ENCODE results near the gene ZNF609. TPM values are rescaled to one million over a fixed set of nuclear protein-coding genes. Genes with fewer than 3 reads are reported as not detected.

Gene ZNF609
- total RNA-seq, 1 donor from 2014 or later: 75.3 TPM

GRCh38 chr15:64688770-64689169, 228.4 kb downstream of the ZNF609 start:
- peaks cover 17% of the 10 kb centered on the region for H3K36me3 Mint-ChIP-seq (ENCODE audit: insufficient read depth)
- TF ChIP-seq CTCF (IDR thresholded peaks at IDR 0.05; ENCODE audit: unreplicated experiment): no peak
- H3K27ac Mint-ChIP-seq: peak overlapping the region; percentile 72
- no peaks in the 10 kb centered on the region for H3K27me3 Mint-ChIP-seq
- H3K4me1 Mint-ChIP-seq (ENCODE audit: low read depth): peaks cover 11% of the 10 kb centered on the region
- DNase-seq (ENCODE audit: low spot score, unreplicated experiment): no peak
- no peak overlapping the region for H3K4me3 Mint-ChIP-seq (ENCODE audit: low read depth)
- no peaks in the 10 kb centered on the region for H3K9me3 Mint-ChIP-seq (ENCODE audit: low read depth)

- H3K4me3 Mint-ChIP-seq (ENCODE audit: low read depth): no peak overlapping the region
- H3K4me1 Mint-ChIP-seq (ENCODE audit: low read depth): peaks cover 14% of the 10 kb centered on the region
- no peak for DNase-seq (ENCODE audit: low spot score, unreplicated experiment)
- no peaks in the 10 kb centered on the region for H3K9me3 Mint-ChIP-seq (ENCODE audit: low read depth)
- peak overlapping the region; percentile 82 for H3K27ac Mint-ChIP-seq
- no peaks in the 10 kb centered on the region for H3K27me3 Mint-ChIP-seq
- H3K36me3 Mint-ChIP-seq (ENCODE audit: insufficient read depth): peaks cover 21% of the 10 kb centered on the region
- no peak for TF ChIP-seq CTCF (IDR thresholded peaks at IDR 0.05; ENCODE audit: unreplicated experiment)
These were observed 229.6 kb downstream of the ZNF609 start for GRCh38 chr15:64690008-64690407.

GRCh38 chr15:64690578-64691296, 230.4 kb downstream of the ZNF609 start:
- Mint-ChIP-seq H3K4me1 (ENCODE audit: low read depth) (peaks cover 20% of the 10 kb centered on the region), H3K27me3 (no peaks in the 10 kb centered on the region), H3K27ac (peak overlapping the region; percentile 82), H3K9me3 (ENCODE audit: low read depth) (no peaks in the 10 kb centered on the region), H3K36me3 (ENCODE audit: insufficient read depth) (peaks cover 24% of the 10 kb centered on the region), H3K4me3 (ENCODE audit: low read depth) (no peak overlapping the region)
- no peak for DNase-seq (ENCODE audit: low spot score, unreplicated experiment)
- TF ChIP-seq CTCF (IDR thresholded peaks at IDR 0.05; ENCODE audit: unreplicated experiment): peak; percentile 37

- H3K4me3 Mint-ChIP-seq (ENCODE audit: low read depth): no peak overlapping the region
- no peaks in the 10 kb centered on the region for H3K9me3 Mint-ChIP-seq (ENCODE audit: low read depth)
- peaks cover 20% of the 10 kb centered on the region for H3K36me3 Mint-ChIP-seq (ENCODE audit: insufficient read depth)
- no peaks in the 10 kb centered on the region for H3K27me3 Mint-ChIP-seq
- no peak for DNase-seq (ENCODE audit: low spot score, unreplicated experiment)
- TF ChIP-seq CTCF (IDR thresholded peaks at IDR 0.05; ENCODE audit: unreplicated experiment): no peak
- no peak overlapping the region for H3K27ac Mint-ChIP-seq
- H3K4me1 Mint-ChIP-seq (ENCODE audit: low read depth): peaks cover 23% of the 10 kb centered on the region
These were observed 231.7 kb downstream of the ZNF609 start for GRCh38 chr15:64691896-64692565.

- no peak for DNase-seq (ENCODE audit: low spot score, unreplicated experiment)
- Mint-ChIP-seq H3K9me3 (ENCODE audit: low read depth) (no peaks in the 10 kb centered on the region), H3K27ac (peak overlapping the region; percentile 82), H3K27me3 (no peaks in the 10 kb centered on the region), H3K4me3 (ENCODE audit: low read depth) (no peak overlapping the region), H3K4me1 (ENCODE audit: low read depth) (peaks cover 28% of the 10 kb centered on the region), H3K36me3 (ENCODE audit: insufficient read depth) (peaks cover 21% of the 10 kb centered on the region)
- no peak for TF ChIP-seq CTCF (IDR thresholded peaks at IDR 0.05; ENCODE audit: unreplicated experiment)
These were observed 232.8 kb downstream of the ZNF609 start for GRCh38 chr15:64693134-64693533.

Measured in progenitor cell of endocrine pancreas (in vitro differentiated cells).